Ascending aorta (tissue), 2 donors: ENCODE results near the gene WNT3A. TPM values are rescaled to one million over a fixed set of nuclear protein-coding genes. Genes with fewer than 3 reads are reported as not detected.

Experiments
- DNase-seq, 2 donors: peaks; one replicate each; pipeline ENCODE4 v3.0.0-alpha.2; 2019; ENCODE audit warnings: low spot score in 2 of 2
- H3K27ac ChIP-seq, 2 donors: fragments of 200-600 bp; sonication (generic); one replicate each; pipeline ENCODE4 v1.5.1; 2016 to 2017; ENCODE audit warnings: mild to moderate bottlenecking in 1 of 2
- H3K27me3 ChIP-seq: fragments of 200-600 bp; sonication (generic); one replicate; pipeline ENCODE4 v1.5.1; 2017
- H3K36me3 ChIP-seq, 2 donors: fragments of 200-600 bp; sonication (generic); one replicate each; pipeline ENCODE4 v1.5.1; 2016
- H3K4me1 ChIP-seq, 2 donors: fragments of 200-600 bp; sonication (generic); one replicate each; pipeline ENCODE4 v1.5.1; 2016 to 2017; ENCODE audit warnings: mild to moderate bottlenecking in 1 of 2
- H3K4me3 ChIP-seq, 2 donors: fragments of 200-600 bp; sonication (generic); one replicate each; pipeline ENCODE4 v1.5.1; 2016 to 2017; ENCODE audit warnings: mild to moderate bottlenecking in 1 of 2
- H3K9me3 ChIP-seq, 2 donors: fragments of 200-600 bp; sonication (generic); one replicate each; pipeline ENCODE4 v1.5.1; 2016
- CTCF ChIP-seq, 3 experiments: fragments of 200-600 bp in 2 of 3; fragments of 450-650 bp in 1 of 3; sonication (generic) in 2 of 3; IDR thresholded peaks; one replicate each; pipeline ENCODE4 v1.5.1; 2016 to 2019; ENCODE audit warnings: antibody characterized with exemption in 3 of 3, mild to moderate bottlenecking in 1 of 3, moderate library complexity in 1 of 3
- intact Hi-C: fragments of 100-400 bp; cut with DNase I; formaldehyde crosslinking; loops from one replicate; pipeline ENCODE4 v1.15.1; 2023
- total RNA-seq: library from RNA; depleted of rRNA; stranded (reverse); fragments of >200 nt; gene quantifications from one replicate; pipeline ENCODE4 v1.1.0, GENCODE V29; 2016

Gene WNT3A
- total RNA-seq, 1 donor from 2014 or later: not detected

GRCh38 chr1:228039986-228040385 lies 33.2 kb downstream of the WNT3A start:
- Histone ChIP-seq H3K4me3 (no peak overlapping the region), H3K27ac (no peak overlapping the region), H3K9me3 (no peaks in the 10 kb centered on the region), H3K36me3 (no peaks in the 10 kb centered on the region), H3K27me3 (no peaks in the 10 kb centered on the region), H3K4me1 (no peaks in the 10 kb centered on the region)
- DNase-seq: peak in 1 of 2 donors; percentile 40
- no peak for TF ChIP-seq CTCF (IDR thresholded peaks at IDR 0.05)
- intact Hi-C loops: no loop called here

GRCh38 chr1:228041316-228041715 lies 34.5 kb downstream of the WNT3A start:
- H3K4me3 ChIP-seq: no peak overlapping the region
- intact Hi-C loops: no loop called here
- H3K4me1 ChIP-seq: no peaks in the 10 kb centered on the region
- H3K9me3 ChIP-seq: no peaks in the 10 kb centered on the region
- H3K27ac ChIP-seq: no peak overlapping the region
- H3K36me3 ChIP-seq: no peaks in the 10 kb centered on the region
- TF ChIP-seq CTCF (IDR thresholded peaks at IDR 0.05): no peak
- DNase-seq: no peak
- no peaks in the 10 kb centered on the region for H3K27me3 ChIP-seq

GRCh38 chr1:228042508-228042907 lies 35.7 kb downstream of the WNT3A start:
- no peak for DNase-seq
- H3K36me3 ChIP-seq: no peaks in the 10 kb centered on the region
- intact Hi-C loops: no loop called here
- H3K9me3 ChIP-seq: no peaks in the 10 kb centered on the region
- no peaks in the 10 kb centered on the region for H3K4me1 ChIP-seq
- TF ChIP-seq CTCF (IDR thresholded peaks at IDR 0.05): no peak
- no peak overlapping the region for H3K4me3 ChIP-seq
- H3K27me3 ChIP-seq: no peaks in the 10 kb centered on the region
- no peak overlapping the region for H3K27ac ChIP-seq

- Histone ChIP-seq H3K4me1 (no peaks in the 10 kb centered on the region), H3K9me3 (no peaks in the 10 kb centered on the region), H3K36me3 (no peaks in the 10 kb centered on the region), H3K27ac (no peak overlapping the region), H3K4me3 (no peak overlapping the region), H3K27me3 (no peaks in the 10 kb centered on the region)
- intact Hi-C loops: no loop called here
- no peak for DNase-seq
- no peak for TF ChIP-seq CTCF (IDR thresholded peaks at IDR 0.05)
Measured at GRCh38 chr1:228043281-228043848, 36.6 kb downstream of the WNT3A start.

GRCh38 chr1:228044961-228045360 lies 38.2 kb downstream of the WNT3A start:
- Histone ChIP-seq H3K36me3 (no peaks in the 10 kb centered on the region), H3K4me3 (no peak overlapping the region), H3K27ac (no peak overlapping the region), H3K9me3 (no peaks in the 10 kb centered on the region), H3K4me1 (no peaks in the 10 kb centered on the region), H3K27me3 (no peaks in the 10 kb centered on the region)
- TF ChIP-seq CTCF (IDR thresholded peaks at IDR 0.05): no peak
- no peak for DNase-seq
- intact Hi-C loops: no loop called here

GRCh38 chr1:228045405-228045804 lies 38.6 kb downstream of the WNT3A start:
- no peak for TF ChIP-seq CTCF (IDR thresholded peaks at IDR 0.05)
- Histone ChIP-seq H3K27ac (no peak overlapping the region), H3K4me3 (no peak overlapping the region), H3K36me3 (no peaks in the 10 kb centered on the region), H3K27me3 (no peaks in the 10 kb centered on the region), H3K4me1 (no peaks in the 10 kb centered on the region), H3K9me3 (no peaks in the 10 kb centered on the region)
- intact Hi-C loops: no loop called here
- no peak for DNase-seq
